Neural progenitor cell (in vitro differentiated cells): Measurements from ENCODE around the gene MLST8.

Experiments used
- CTCF ChIP-seq: fragments of 200-600 bp; sonication (generic); IDR thresholded peaks from 2 replicates; pipeline ENCODE4 v1.5.1; 2017; ENCODE audit warnings: antibody characterized with exemption, mild to moderate bottlenecking
- EZH2 ChIP-seq: fragments of 200-600 bp; sonication (generic); IDR thresholded peaks from 2 replicates; pipeline ENCODE4 v1.6.1; 2017; ENCODE audit warnings: antibody characterized with exemption, mild to moderate bottlenecking, moderate library complexity

- no peak for TF ChIP-seq CTCF
- TF ChIP-seq EZH2: no peak
Measured at GRCh38 chr16:2162676-2163118, 42.6 kb upstream of the MLST8 start.
